SK-MEL-5 (cell line): ENCODE measurements around the gene NEO1. TPM values are rescaled to one million over a fixed set of nuclear protein-coding genes. Genes with fewer than 3 reads are reported as not detected.
"Not testable (repeated sequence)": the region's sequence is repeated elsewhere in the genome, so short reads cannot be mapped to it uniquely, and the experiment has no call there.

Experiments
- DNase-seq: peaks from one replicate; pipeline ENCODE4 v3.0.0-alpha.2; 2016; ENCODE audit warnings: low read depth, low spot score
- in situ Hi-C: cut with HindIII; loops from 2 replicates; pipeline ENCODE4 v1.10.0; 2016; ENCODE audit warnings: low sequenced_read_pairs, high pct_unique_total_duplicates, low pct_unique_long_range_greater_than_20kb
- total RNA-seq: library from RNA; depleted of rRNA; stranded (reverse); fragments of >200 nt; shearing (Covaris generic); gene quantifications from 2 replicates; pipeline ENCODE4 v1.2.3, GENCODE V29; 2014

Gene NEO1
- total RNA-seq, 1 experiment from 2014 or later = 11.5 TPM

GRCh38 chr15:73153024-73153423 is 100.8 kb downstream of the NEO1 start:
- DNase-seq = no peak
- in situ Hi-C loops = no loop called here

GRCh38 chr15:73153447-73153846 is 101.2 kb downstream of the NEO1 start:
- DNase-seq = no peak
- in situ Hi-C loops = no loop called here

- DNase-seq = no peak
- in situ Hi-C loops = no loop called here
Measured at GRCh38 chr15:73156431-73157191, 104.3 kb downstream of the NEO1 start.

GRCh38 chr15:73161546-73161945 is 109.3 kb downstream of the NEO1 start:
- in situ Hi-C loops = no loop called here
- no peak for DNase-seq

GRCh38 chr15:73165435-73165834 is 113.2 kb downstream of the NEO1 start:
- in situ Hi-C loops = no loop called here
- no peak for DNase-seq

- no peak for DNase-seq
- in situ Hi-C loops = no loop called here
Measured at GRCh38 chr15:73165844-73166243, 113.6 kb downstream of the NEO1 start.

GRCh38 chr15:73166711-73167110 is 114.4 kb downstream of the NEO1 start:
- in situ Hi-C loops, DNase-seq: not testable (repeated sequence)

GRCh38 chr15:73168487-73168886 is 116.2 kb downstream of the NEO1 start:
- no peak for DNase-seq
- in situ Hi-C loops = no loop called here

GRCh38 chr15:73171711-73172110 is 119.4 kb downstream of the NEO1 start:
- no peak for DNase-seq
- in situ Hi-C loops = no loop called here

- in situ Hi-C loops = no loop called here
- DNase-seq = no peak
Measured at GRCh38 chr15:73172508-73172907, 120.2 kb downstream of the NEO1 start.

- in situ Hi-C loops = no loop called here
- DNase-seq = no peak
Measured at GRCh38 chr15:73174171-73174570, 121.9 kb downstream of the NEO1 start.

GRCh38 chr15:73175382-73175781 is 123.1 kb downstream of the NEO1 start:
- in situ Hi-C loops = no loop called here
- DNase-seq = no peak

GRCh38 chr15:73176598-73176997 is 124.3 kb downstream of the NEO1 start:
- in situ Hi-C loops = no loop called here
- DNase-seq = no peak

- in situ Hi-C loops = no loop called here
- no peak for DNase-seq
Measured at GRCh38 chr15:73183071-73183470, 130.8 kb downstream of the NEO1 start.

GRCh38 chr15:73190189-73190601 is 137.9 kb downstream of the NEO1 start:
- DNase-seq = peak; percentile 4
- in situ Hi-C loops = no loop called here

GRCh38 chr15:73195166-73195565 is 142.9 kb downstream of the NEO1 start:
- no peak for DNase-seq
- in situ Hi-C loops = no loop called here

- in situ Hi-C loops = no loop called here
- DNase-seq = no peak
Measured at GRCh38 chr15:73196113-73196512, 143.8 kb downstream of the NEO1 start.

GRCh38 chr15:73200339-73200738 is 148.1 kb downstream of the NEO1 start:
- in situ Hi-C loops = no loop called here
- no peak for DNase-seq

- in situ Hi-C loops = no loop called here
Measured at GRCh38 chr15:73210630-73211029, 158.4 kb downstream of the NEO1 start.

GRCh38 chr15:73212424-73212823 is 160.2 kb downstream of the NEO1 start:
- in situ Hi-C loops = no loop called here
- DNase-seq = no peak

More at GRCh38 chr15:73210630-73211029, 158.4 kb downstream of the NEO1 start:
- DNase-seq = no peak
